Lower lobe of right lung (tissue), 2 donors: ENCODE measurements around the gene DYSF. TPM values are rescaled to one million over a fixed set of nuclear protein-coding genes. Genes with fewer than 3 reads are reported as not detected.

ENCODE experiments used
- ATAC-seq, 2 donors: fragments of 200-7000 bp; cut with Tn5 transposase; one replicate each; pipeline ENCODE4 v1.9.1; 2020 to 2022; ENCODE audit warnings: mild to moderate bottlenecking in 2 of 2, moderate library complexity in 2 of 2
- DNase-seq: peaks from one replicate; pipeline ENCODE4 v3.0.0-alpha.2; 2020
- H3K27ac ChIP-seq: fragments of 200-600 bp; one replicate; pipeline ENCODE4 v1.8.0; 2022
- H3K27me3 ChIP-seq: fragments of 200-600 bp; one replicate; pipeline ENCODE4 v1.8.0; 2022; ENCODE audit warnings: low read depth
- H3K36me3 ChIP-seq: fragments of 200-600 bp; one replicate; pipeline ENCODE4 v1.8.0; 2022; ENCODE audit warnings: mild to moderate bottlenecking
- H3K4me1 ChIP-seq: fragments of 200-600 bp; one replicate; pipeline ENCODE4 v1.8.0; 2022
- H3K4me3 ChIP-seq: fragments of 200-600 bp; one replicate; pipeline ENCODE4 v1.8.0; 2022; ENCODE audit warnings: mild to moderate bottlenecking
- H3K9me3 ChIP-seq: fragments of 200-600 bp; one replicate; pipeline ENCODE4 v1.8.0; 2022
- CTCF ChIP-seq: fragments of 200-600 bp; IDR thresholded peaks from one replicate; pipeline ENCODE4 v1.8.0; 2022; ENCODE audit warnings: antibody characterized with exemption, mild to moderate bottlenecking
- intact Hi-C: fragments of 100-400 bp; cut with DNase I; formaldehyde crosslinking; loops from one replicate; pipeline ENCODE4 v1.11.0; 2022
- total RNA-seq: library from RNA; stranded (reverse); fragmentation: NEBNext Ultra II Directional; extraction: Animal tissue kit (Norgen Biotek cat#: 25700); gene quantifications from one replicate; pipeline ENCODE4 v1.2.1, GENCODE V29; 2021
- donor health status: DM: no; HTN: yes; CAD: no; lungs with severe emphysema.

The DYSF gene
- total RNA-seq, 1 donor from 2014 or later: 41.2 TPM

GRCh38 chr2:71689393-71689792 is 236.0 kb downstream of the DYSF start:
- intact Hi-C loops: no loop called here
- H3K9me3 ChIP-seq: no peaks in the 10 kb centered on the region
- no peaks in the 10 kb centered on the region for H3K27me3 ChIP-seq
- H3K27ac ChIP-seq: no peak overlapping the region
- no peak overlapping the region for H3K4me3 ChIP-seq
- ATAC-seq (no peak), DNase-seq (no peak)
- H3K36me3 ChIP-seq: peaks cover 6% of the 10 kb centered on the region
- TF ChIP-seq CTCF: no peak
- no peaks in the 10 kb centered on the region for H3K4me1 ChIP-seq

DNA sequence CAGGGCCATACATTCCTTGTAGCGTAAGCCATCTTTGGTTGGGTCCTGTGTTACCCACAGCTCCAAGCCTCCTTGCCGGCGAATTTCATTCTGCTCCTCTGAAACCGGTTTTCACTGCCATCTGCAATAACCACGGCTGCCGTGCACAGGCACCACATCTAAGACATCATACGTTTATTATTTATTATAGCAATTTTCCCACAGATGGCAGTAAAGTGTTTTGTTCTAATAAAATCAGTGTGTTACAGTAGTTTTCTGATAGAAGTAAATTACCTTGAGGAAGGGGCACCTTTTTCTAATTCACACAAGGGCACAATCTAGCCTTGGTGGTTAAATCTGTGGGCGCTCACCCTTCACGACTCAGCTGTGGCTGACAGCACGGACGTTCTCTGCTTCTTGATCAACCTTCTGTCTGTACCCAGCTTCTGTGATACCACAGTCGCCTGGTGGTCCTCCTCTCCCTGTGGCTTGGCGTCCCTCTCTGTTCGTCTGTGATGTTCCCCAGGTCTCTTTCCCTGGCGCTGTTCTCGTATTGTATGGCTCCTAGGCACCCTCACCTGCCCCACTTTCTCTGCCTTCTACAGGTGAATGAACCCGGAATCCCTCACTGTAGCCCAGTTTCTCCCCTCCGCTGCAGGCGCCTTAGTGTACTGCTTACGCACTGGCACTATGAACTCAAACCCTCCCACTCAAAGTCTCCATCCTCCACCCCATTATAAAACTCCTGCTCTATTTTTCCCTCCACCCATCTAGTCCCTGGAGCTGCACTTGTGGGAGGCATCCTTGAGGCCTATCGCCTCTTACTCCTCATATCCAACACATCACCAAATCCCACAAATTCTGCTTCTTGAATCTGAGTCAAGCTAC is 236.8 kb downstream of the DYSF start:
- DNase-seq (no peak), ATAC-seq (no peak)
- H3K27me3 ChIP-seq: no peaks in the 10 kb centered on the region
- no peak for TF ChIP-seq CTCF
- no peaks in the 10 kb centered on the region for H3K4me1 ChIP-seq
- H3K9me3 ChIP-seq: no peaks in the 10 kb centered on the region
- H3K36me3 ChIP-seq: peaks cover 6% of the 10 kb centered on the region
- H3K4me3 ChIP-seq: no peak overlapping the region
- H3K27ac ChIP-seq: no peak overlapping the region
- intact Hi-C loops: no loop called here

GRCh38 chr2:71690876-71691475 is 237.6 kb downstream of the DYSF start:
- Histone ChIP-seq H3K9me3 (no peaks in the 10 kb centered on the region), H3K27me3 (no peaks in the 10 kb centered on the region), H3K36me3 (peaks cover 5% of the 10 kb centered on the region), H3K4me1 (no peaks in the 10 kb centered on the region), H3K4me3 (no peak overlapping the region), H3K27ac (no peak overlapping the region)
- DNase-seq (no peak), ATAC-seq (no peak)
- no peak for TF ChIP-seq CTCF
- intact Hi-C loops: no loop called here

GRCh38 chr2:71691747-71692441 is 238.5 kb downstream of the DYSF start:
- DNase-seq: no peak
- H3K36me3 ChIP-seq: no peaks in the 10 kb centered on the region
- H3K9me3 ChIP-seq: no peaks in the 10 kb centered on the region
- no peak for TF ChIP-seq CTCF
- intact Hi-C loops: no loop called here
- no peaks in the 10 kb centered on the region for H3K27me3 ChIP-seq
- ATAC-seq: no peak
- no peaks in the 10 kb centered on the region for H3K4me1 ChIP-seq
- no peak overlapping the region for H3K4me3 ChIP-seq
- H3K27ac ChIP-seq: no peak overlapping the region

GRCh38 chr2:71692621-71693277 is 239.4 kb downstream of the DYSF start:
- intact Hi-C loops: no loop called here
- Histone ChIP-seq H3K4me1 (no peaks in the 10 kb centered on the region), H3K9me3 (no peaks in the 10 kb centered on the region), H3K27me3 (no peaks in the 10 kb centered on the region), H3K27ac (no peak overlapping the region), H3K36me3 (no peaks in the 10 kb centered on the region), H3K4me3 (no peak overlapping the region)
- TF ChIP-seq CTCF: no peak
- ATAC-seq: no peak
- DNase-seq: no peak
